ENCODE data around the gene C22orf39.

- TF ChIP-seq CTCF (conservative IDR thresholded peaks at IDR 0.05; ENCODE audit: low read depth, low read length) (no peak), EZH2 (IDR thresholded peaks at IDR 0.05; ENCODE audit: borderline replicate concordance, low read depth, low read length, poor library complexity, severe bottlenecking) (no peak)
Measured at GRCh38 chr22:19470010-19470409, 22.5 kb upstream of the C22orf39 start.

All from A673 (cell line).